Measurements from ENCODE around the gene GABBR2.

The GABBR2 gene

GRCh38 chr9:98627296-98627695 is 81.4 kb downstream of the GABBR2 start:
- Histone ChIP-seq H3K27me3 (ENCODE audit: low read depth, low read length) (peaks cover 66% of the 10 kb centered on the region), H3K9ac (ENCODE audit: low read length) (no peak overlapping the region), H3K4me2 (ENCODE audit: low read length) (no peak overlapping the region), H3K4me3 (ENCODE audit: low read length) (no peak overlapping the region), H4K20me1 (ENCODE audit: insufficient read depth, low read length) (no peaks in the 10 kb centered on the region), H3K79me2 (ENCODE audit: low read length) (no peaks in the 10 kb centered on the region), H3K36me3 (replicated peaks; ENCODE audit: low read depth, low read length) (no peaks in the 10 kb centered on the region), H2AFZ (ENCODE audit: low read depth, low read length) (no peak overlapping the region), H3K9me3 (ENCODE audit: insufficient read depth, low read length) (no peaks in the 10 kb centered on the region), H3K4me1 (ENCODE audit: low read length) (no peaks in the 10 kb centered on the region), H3K27ac (ENCODE audit: low read length) (no peak overlapping the region)
- no peak for TF ChIP-seq EZH2phosphoT487 (IDR thresholded peaks at IDR 0.05; ENCODE audit: low read depth)
- TF ChIP-seq, protein P1, sequence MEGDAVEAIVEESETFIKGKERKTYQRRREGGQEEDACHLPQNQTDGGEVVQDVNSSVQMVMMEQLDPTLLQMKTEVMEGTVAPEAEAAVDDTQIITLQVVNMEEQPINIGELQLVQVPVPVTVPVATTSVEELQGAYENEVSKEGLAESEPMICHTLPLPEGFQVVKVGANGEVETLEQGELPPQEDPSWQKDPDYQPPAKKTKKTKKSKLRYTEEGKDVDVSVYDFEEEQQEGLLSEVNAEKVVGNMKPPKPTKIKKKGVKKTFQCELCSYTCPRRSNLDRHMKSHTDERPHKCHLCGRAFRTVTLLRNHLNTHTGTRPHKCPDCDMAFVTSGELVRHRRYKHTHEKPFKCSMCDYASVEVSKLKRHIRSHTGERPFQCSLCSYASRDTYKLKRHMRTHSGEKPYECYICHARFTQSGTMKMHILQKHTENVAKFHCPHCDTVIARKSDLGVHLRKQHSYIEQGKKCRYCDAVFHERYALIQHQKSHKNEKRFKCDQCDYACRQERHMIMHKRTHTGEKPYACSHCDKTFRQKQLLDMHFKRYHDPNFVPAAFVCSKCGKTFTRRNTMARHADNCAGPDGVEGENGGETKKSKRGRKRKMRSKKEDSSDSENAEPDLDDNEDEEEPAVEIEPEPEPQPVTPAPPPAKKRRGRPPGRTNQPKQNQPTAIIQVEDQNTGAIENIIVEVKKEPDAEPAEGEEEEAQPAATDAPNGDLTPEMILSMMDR (IDR thresholded peaks at IDR 0.05; ENCODE audit: low read depth, low read length): no peak

GRCh38 chr9:98625728-98626127 is 83.0 kb downstream of the GABBR2 start:
- H3K9ac ChIP-seq (ENCODE audit: low read length): no peak overlapping the region
- H3K9me3 ChIP-seq (ENCODE audit: insufficient read depth, low read length): no peaks in the 10 kb centered on the region
- H4K20me1 ChIP-seq (ENCODE audit: insufficient read depth, low read length): no peaks in the 10 kb centered on the region
- H3K27ac ChIP-seq (ENCODE audit: low read length): no peak overlapping the region
- no peaks in the 10 kb centered on the region for H3K79me2 ChIP-seq (ENCODE audit: low read length)
- peaks cover 8% of the 10 kb centered on the region for H3K4me1 ChIP-seq (ENCODE audit: low read length)
- no peak overlapping the region for H2AFZ ChIP-seq (ENCODE audit: low read depth, low read length)
- no peaks in the 10 kb centered on the region for H3K36me3 ChIP-seq (replicated peaks; ENCODE audit: low read depth, low read length)
- peaks cover 60% of the 10 kb centered on the region for H3K27me3 ChIP-seq (ENCODE audit: low read depth, low read length)
- TF ChIP-seq, protein P1 (IDR thresholded peaks at IDR 0.05; ENCODE audit: low read depth, low read length): no peak
- no peak for TF ChIP-seq EZH2phosphoT487 (IDR thresholded peaks at IDR 0.05; ENCODE audit: low read depth)
- H3K4me3 ChIP-seq (ENCODE audit: low read length): no peak overlapping the region
- no peak overlapping the region for H3K4me2 ChIP-seq (ENCODE audit: low read length)

GRCh38 chr9:98619788-98620187 is 88.9 kb downstream of the GABBR2 start:
- Histone ChIP-seq H3K79me2 (ENCODE audit: low read length) (no peaks in the 10 kb centered on the region), H3K36me3 (replicated peaks; ENCODE audit: low read depth, low read length) (no peaks in the 10 kb centered on the region), H3K4me2 (ENCODE audit: low read length) (no peak overlapping the region), H3K27ac (ENCODE audit: low read length) (no peak overlapping the region), H3K27me3 (ENCODE audit: low read depth, low read length) (peaks cover 49% of the 10 kb centered on the region), H3K9me3 (ENCODE audit: insufficient read depth, low read length) (no peaks in the 10 kb centered on the region), H4K20me1 (ENCODE audit: insufficient read depth, low read length) (no peaks in the 10 kb centered on the region), H3K4me3 (ENCODE audit: low read length) (no peak overlapping the region), H3K9ac (ENCODE audit: low read length) (no peak overlapping the region), H2AFZ (ENCODE audit: low read depth, low read length) (no peak overlapping the region), H3K4me1 (ENCODE audit: low read length) (peaks cover 8% of the 10 kb centered on the region)
- TF ChIP-seq, protein P1 (IDR thresholded peaks at IDR 0.05; ENCODE audit: low read depth, low read length): no peak
- no peak for TF ChIP-seq EZH2phosphoT487 (IDR thresholded peaks at IDR 0.05; ENCODE audit: low read depth)

DNA sequence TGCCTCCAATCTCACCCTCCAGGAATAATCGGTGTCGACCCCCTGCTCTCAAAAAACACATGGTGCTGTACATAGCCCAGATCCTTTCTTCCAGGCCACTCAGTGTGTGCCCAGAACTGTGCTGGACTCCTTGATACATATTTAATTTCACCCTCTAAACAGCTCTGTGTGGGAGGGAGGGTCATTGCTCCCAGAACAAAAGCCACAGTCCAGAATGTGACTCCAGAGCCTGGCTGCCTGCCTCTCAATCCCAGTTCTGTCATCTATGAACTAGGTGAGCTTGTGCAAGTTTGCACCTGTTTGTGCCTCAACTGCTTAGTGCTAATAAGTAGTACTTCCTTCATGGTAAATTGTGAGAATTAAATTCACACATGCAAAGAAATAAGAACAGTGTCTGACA is 93.1 kb downstream of the GABBR2 start:
- no peaks in the 10 kb centered on the region for H3K79me2 ChIP-seq (ENCODE audit: low read length)
- H3K36me3 ChIP-seq (replicated peaks; ENCODE audit: low read depth, low read length): no peaks in the 10 kb centered on the region
- H3K9ac ChIP-seq (ENCODE audit: low read length): no peak overlapping the region
- no peaks in the 10 kb centered on the region for H4K20me1 ChIP-seq (ENCODE audit: insufficient read depth, low read length)
- TF ChIP-seq EZH2phosphoT487 (IDR thresholded peaks at IDR 0.05; ENCODE audit: low read depth): no peak
- TF ChIP-seq, protein P1 (IDR thresholded peaks at IDR 0.05; ENCODE audit: low read depth, low read length): no peak
- H3K4me2 ChIP-seq (ENCODE audit: low read length): no peak overlapping the region
- no peak overlapping the region for H3K27ac ChIP-seq (ENCODE audit: low read length)
- H2AFZ ChIP-seq (ENCODE audit: low read depth, low read length): no peak overlapping the region
- no peaks in the 10 kb centered on the region for H3K9me3 ChIP-seq (ENCODE audit: insufficient read depth, low read length)
- no peak overlapping the region for H3K4me3 ChIP-seq (ENCODE audit: low read length)
- peaks cover 41% of the 10 kb centered on the region for H3K27me3 ChIP-seq (ENCODE audit: low read depth, low read length)
- no peaks in the 10 kb centered on the region for H3K4me1 ChIP-seq (ENCODE audit: low read length)

All from OCI-LY3 (cell line).